ENCODE measurements around the gene RAET1L. TPM values are rescaled to one million over a fixed set of nuclear protein-coding genes. Genes with fewer than 3 reads are reported as not detected.

Gene RAET1L
- total and polyA plus RNA-seq, 9 of the 15 experiments (the other 6 are each of a cell fraction or from before 2014, with no cell fraction given): not detected

GRCh38 chr6:150005761-150006651, 19.3 kb downstream of the RAET1L start (continued):
- TF ChIP-seq MLX (CRISPR knock-in tag; conservative IDR thresholded peaks at IDR 0.05) (no peak), ZNF699 (CRISPR knock-in tag; IDR thresholded peaks at IDR 0.05; ENCODE audit: insufficient replicate concordance) (no peak)

- peak; percentile 97 for ATAC-seq
- Histone ChIP-seq H3K9me3 (replicated peaks; ENCODE audit: control insufficient read depth, insufficient read depth, low read depth, low read length) (no peaks in the 10 kb centered on the region), H3K4me2 (ENCODE audit: insufficient read depth, low read length) (peak overlapping the region; percentile 84), H3K36me3 (ENCODE audit: control insufficient read depth, insufficient read depth, low read length) (no peaks in the 10 kb centered on the region), H3K79me2 (ENCODE audit: control insufficient read depth, insufficient read depth, low read length) (no peaks in the 10 kb centered on the region), H4K20me1 (replicated peaks; ENCODE audit: control insufficient read depth, insufficient read depth, low read length) (no peaks in the 10 kb centered on the region), H3K9ac (ENCODE audit: insufficient read depth in 1 of 2, low read depth in 2 of 2, low read length in 2 of 2) (peak overlapping the region; percentile 44 to 91; a peak in 3 of 4 replicates), H3K4me3 (peak overlapping the region; percentile 52), H3K27ac (ENCODE audit: extremely low read depth, low read depth, low read length) (peak overlapping the region; percentile 40), H2AFZ (ENCODE audit: low read depth, low read length) (peak overlapping the region; percentile 91), H3K9me1 (ENCODE audit: control insufficient read depth, insufficient read depth, low read length) (peaks cover 5% of the 10 kb centered on the region), H3K4me1 (replicated peaks in 1 of 2; ENCODE audit: control insufficient read depth in 2 of 2, insufficient read depth in 2 of 2, low read length in 2 of 2) (peaks cover 10 to 32% of the 10 kb centered on the region in 2 experiments), H3K27me3 (ENCODE audit: control insufficient read depth in 2 of 2, insufficient read depth in 2 of 2, low read length in 2 of 2) (peaks cover 0 to 14% of the 10 kb centered on the region in 2 experiments; a peak in 2 of 5 replicates)
- FAIRE-seq: peak; percentile 97
- ChIA-PET CTCF (ENCODE audit: low intra/inter-chr PET ratio) (interaction anchor here (0.6 to 1.2 kb wide), 2 partner anchors 63 to 71 kb away, joined by 3 read pairs; no protein-coding TSS in a partner anchor), POLR2A (no interaction called here)
- BruUV-seq (replicated peaks): no TSS peak
- in situ Hi-C loops (cut with MboI): loop anchor here (5.0 kb wide), 1 partner anchor 68 kb away; no protein-coding TSS in a partner anchor
- peak; percentile 97 to 99 (median 99) for DNase-seq (ENCODE audit: extremely low read depth in 1 of 4, low spot score in 3 of 4)
- WGBS (ENCODE audit: insufficient coverage, low coverage, missing lambda C conversion rate): under 1% methylated on average over 64 of the region's 79 CpGs
- intact Hi-C loops (cut with micrococcal nuclease): loop anchor here (10.0 kb wide), 2 partner anchors 440 to 810 kb away; partner anchors contain the start of gene GINM1
- TF ChIP-seq ETS2 (tag; IDR thresholded peaks at IDR 0.05; ENCODE audit: borderline replicate concordance, poor library complexity, severe bottlenecking): no peak
- no peak for TF ChIP-seq TSC22D4 (tag; IDR thresholded peaks at IDR 0.05)
- no peak for TF ChIP-seq PHF21A (IDR thresholded peaks at IDR 0.05; ENCODE audit: borderline replicate concordance, low read depth)
- 0 out of 2 replicates have a peak, but pooled peaks have one; percentile 54 for TF ChIP-seq ERF (CRISPR knock-in tag; IDR thresholded peaks at IDR 0.05)
- no peak for TF ChIP-seq ZNF644 (tag; IDR thresholded peaks at IDR 0.05; ENCODE audit: low read depth)
- TF ChIP-seq DIDO1 (tag; IDR thresholded peaks at IDR 0.05; ENCODE audit: low read depth): no peak
- no peak for TF ChIP-seq RUNX1 (IDR thresholded peaks at IDR 0.05; ENCODE audit: low read depth)
- TF ChIP-seq PKNOX1 (IDR thresholded peaks at IDR 0.05): peak; percentile 58
- peak; percentile 91 for TF ChIP-seq KLF13 (tag; IDR thresholded peaks at IDR 0.05; ENCODE audit: borderline replicate concordance, low read depth)
- TF ChIP-seq HCFC1 (IDR thresholded peaks at IDR 0.05; ENCODE audit: low read depth, low read length): peak; percentile 4; the same call in 1 of the 2 replicates
- TF ChIP-seq DNMT1 (IDR thresholded peaks at IDR 0.05): no peak
- TF ChIP-seq BMI1 (IDR thresholded peaks at IDR 0.05; ENCODE audit: low read length): no peak
- no peak for TF ChIP-seq CSDE1 (IDR thresholded peaks at IDR 0.05)
- TF ChIP-seq POLR2A (conservative IDR thresholded peaks at IDR 0.05): peak; percentile 71
- TF ChIP-seq NCOA4 (IDR thresholded peaks at IDR 0.05; ENCODE audit: partially characterized antibody): no peak
Measured at GRCh38 chr6:150004783-150005717, 20.3 kb downstream of the RAET1L start.

Data from K562 (cell line).